T-helper 2 cell treated with Interferon-gamma antibody and Interleukin-4, amounts not matched to agents 5 μg/mL and 100 μg/mL, for 36 hours (primary cell): Measurements from ENCODE around the gene NAA16.

ENCODE experiments used
- DNase-seq: peaks from one replicate; pipeline ENCODE4 v3.0.0; 2021; ENCODE audit warnings: low spot score
- H3K27ac Mint-ChIP-seq: one replicate; pipeline ENCODE4 v1.8.0; 2021; ENCODE audit warnings: mild to moderate bottlenecking, mixed read lengths
- H3K27me3 Mint-ChIP-seq: one replicate; pipeline ENCODE4 v1.8.0; 2021; ENCODE audit warnings: low read depth, mixed read lengths
- H3K36me3 Mint-ChIP-seq: one replicate; pipeline ENCODE4 v1.8.0; 2021; ENCODE audit warnings: low read depth, mixed read lengths
- H3K4me1 Mint-ChIP-seq: one replicate; pipeline ENCODE4 v1.8.0; 2021; ENCODE audit warnings: low read depth, mixed read lengths
- H3K4me3 Mint-ChIP-seq: one replicate; pipeline ENCODE4 v1.8.0; 2022; ENCODE audit warnings: mild to moderate bottlenecking, moderate library complexity, mixed read lengths
- H3K9me3 Mint-ChIP-seq: one replicate; pipeline ENCODE4 v1.8.0; 2021; ENCODE audit warnings: mixed read lengths

Gene NAA16

DNA sequence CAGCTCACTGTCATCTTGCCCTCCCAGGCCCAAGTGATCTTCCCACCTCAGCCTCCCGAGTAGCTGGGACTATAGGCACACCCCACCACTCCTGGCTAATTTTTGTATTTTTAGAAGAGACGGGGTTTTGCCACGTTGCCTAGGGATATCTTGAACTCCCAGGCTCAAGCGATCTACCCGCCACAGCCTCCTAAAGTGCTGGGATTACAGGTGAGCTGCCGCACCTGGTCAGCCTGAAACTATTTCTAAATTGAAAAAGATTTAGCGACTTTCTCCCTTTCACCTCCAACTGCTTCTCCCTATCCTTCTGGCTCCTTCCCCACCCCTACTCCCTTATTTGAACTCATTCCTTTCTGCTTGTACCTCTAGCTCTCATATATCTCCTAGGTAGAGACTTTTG is 19.8 kb upstream of the NAA16 start:
- H3K9me3 Mint-ChIP-seq = peaks cover 11% of the 10 kb centered on the region
- H3K27me3 Mint-ChIP-seq = peaks cover 9% of the 10 kb centered on the region
- H3K36me3 Mint-ChIP-seq = peaks cover 2% of the 10 kb centered on the region
- H3K27ac Mint-ChIP-seq = no peak overlapping the region
- no peak overlapping the region for H3K4me3 Mint-ChIP-seq
- no peak for DNase-seq
- H3K4me1 Mint-ChIP-seq = peaks cover 3% of the 10 kb centered on the region

DNA sequence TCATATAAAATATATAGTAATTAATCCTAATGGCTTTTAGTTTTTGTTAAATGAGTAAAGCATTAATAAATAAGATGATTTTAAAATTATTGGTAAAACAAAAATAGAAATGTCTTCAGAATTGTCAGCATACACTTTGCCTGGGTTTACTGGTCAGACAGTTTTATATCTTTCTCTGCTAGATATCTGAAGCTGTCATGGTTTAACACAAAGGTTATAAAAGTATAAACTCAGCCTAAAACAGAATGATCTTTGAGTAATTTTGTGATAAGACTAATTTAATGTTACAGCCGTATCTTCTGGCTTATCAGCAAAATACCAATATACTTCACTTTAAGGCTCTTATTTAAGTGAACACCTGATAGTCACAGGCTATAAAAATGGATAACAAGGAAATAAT is 17.8 kb upstream of the NAA16 start:
- Mint-ChIP-seq H3K27me3 (peaks cover 15% of the 10 kb centered on the region), H3K4me3 (no peak overlapping the region), H3K4me1 (no peaks in the 10 kb centered on the region), H3K27ac (no peak overlapping the region), H3K9me3 (peaks cover 7% of the 10 kb centered on the region), H3K36me3 (peaks cover 2% of the 10 kb centered on the region)
- DNase-seq = no peak

GRCh38 chr13:41294914-41295313 is 16.2 kb upstream of the NAA16 start:
- Mint-ChIP-seq H3K27me3 (peaks cover 23% of the 10 kb centered on the region), H3K27ac (no peak overlapping the region), H3K4me1 (peaks cover 1% of the 10 kb centered on the region), H3K4me3 (no peak overlapping the region), H3K9me3 (peaks cover 7% of the 10 kb centered on the region), H3K36me3 (no peaks in the 10 kb centered on the region)
- DNase-seq = no peak

- no peak for DNase-seq
- Mint-ChIP-seq H3K27me3 (peaks cover 26% of the 10 kb centered on the region), H3K4me1 (peaks cover 1% of the 10 kb centered on the region), H3K27ac (no peak overlapping the region), H3K36me3 (no peaks in the 10 kb centered on the region), H3K4me3 (no peak overlapping the region), H3K9me3 (peaks cover 7% of the 10 kb centered on the region)
Observed at GRCh38 chr13:41295973-41296372, 15.1 kb upstream of the NAA16 start.

- no peaks in the 10 kb centered on the region for H3K9me3 Mint-ChIP-seq
- H3K4me1 Mint-ChIP-seq = peaks cover 1% of the 10 kb centered on the region
- no peak overlapping the region for H3K4me3 Mint-ChIP-seq
- H3K36me3 Mint-ChIP-seq = no peaks in the 10 kb centered on the region
- DNase-seq = no peak
- no peak overlapping the region for H3K27ac Mint-ChIP-seq
- H3K27me3 Mint-ChIP-seq = peaks cover 26% of the 10 kb centered on the region
Observed at GRCh38 chr13:41296879-41297646, 14.0 kb upstream of the NAA16 start.

GRCh38 chr13:41299316-41300094 is 11.6 kb upstream of the NAA16 start:
- H3K4me1 Mint-ChIP-seq = peaks cover 1% of the 10 kb centered on the region
- peaks cover 26% of the 10 kb centered on the region for H3K27me3 Mint-ChIP-seq
- no peaks in the 10 kb centered on the region for H3K36me3 Mint-ChIP-seq

DNA sequence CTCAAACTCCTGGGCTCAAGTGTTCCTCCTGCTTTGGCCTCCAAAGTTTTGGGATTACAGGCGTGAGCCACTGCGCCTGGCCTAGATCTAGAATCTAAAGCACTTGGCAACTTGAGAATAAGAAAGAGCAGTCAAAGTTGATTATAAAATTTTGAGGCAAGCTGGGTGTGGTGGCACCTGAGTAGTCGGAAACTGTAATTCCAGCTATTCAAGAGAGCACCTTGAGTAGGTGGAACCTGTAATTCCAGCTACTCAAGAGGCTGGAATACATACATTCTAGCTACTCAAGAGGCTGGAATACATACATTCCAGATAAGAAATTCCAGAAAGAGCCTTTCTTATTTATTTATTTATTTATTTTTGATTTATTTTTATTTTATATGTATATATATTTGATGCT is 8.3 kb upstream of the NAA16 start:
- no peaks in the 10 kb centered on the region for H3K9me3 Mint-ChIP-seq
- peaks cover 1% of the 10 kb centered on the region for H3K4me1 Mint-ChIP-seq
- no peak for DNase-seq
- peaks cover 16% of the 10 kb centered on the region for H3K27me3 Mint-ChIP-seq
- H3K4me3 Mint-ChIP-seq = no peak overlapping the region
- H3K36me3 Mint-ChIP-seq = no peaks in the 10 kb centered on the region
- no peak overlapping the region for H3K27ac Mint-ChIP-seq

More at GRCh38 chr13:41299316-41300094, 11.6 kb upstream of the NAA16 start:
- DNase-seq = no peak
- no peak overlapping the region for H3K27ac Mint-ChIP-seq
- no peak overlapping the region for H3K4me3 Mint-ChIP-seq
- H3K9me3 Mint-ChIP-seq = no peaks in the 10 kb centered on the region

- H3K27me3 Mint-ChIP-seq = peaks cover 6% of the 10 kb centered on the region
- H3K36me3 Mint-ChIP-seq = no peaks in the 10 kb centered on the region
- no peaks in the 10 kb centered on the region for H3K9me3 Mint-ChIP-seq
- no peaks in the 10 kb centered on the region for H3K4me1 Mint-ChIP-seq
- no peak for DNase-seq
- H3K4me3 Mint-ChIP-seq = no peak overlapping the region
- no peak overlapping the region for H3K27ac Mint-ChIP-seq
Observed at GRCh38 chr13:41304551-41304950, 6.5 kb upstream of the NAA16 start.

GRCh38 chr13:41306271-41307145 is 4.6 kb upstream of the NAA16 start:
- Mint-ChIP-seq H3K4me3 (no peak overlapping the region), H3K9me3 (no peaks in the 10 kb centered on the region), H3K36me3 (no peaks in the 10 kb centered on the region), H3K4me1 (peaks cover 5% of the 10 kb centered on the region), H3K27me3 (no peaks in the 10 kb centered on the region), H3K27ac (no peak overlapping the region)
- no peak for DNase-seq

- Mint-ChIP-seq H3K27me3 (no peaks in the 10 kb centered on the region), H3K4me3 (no peak overlapping the region), H3K36me3 (peaks cover 1% of the 10 kb centered on the region), H3K4me1 (peaks cover 7% of the 10 kb centered on the region), H3K27ac (no peak overlapping the region), H3K9me3 (no peaks in the 10 kb centered on the region)
- DNase-seq = no peak
Observed at GRCh38 chr13:41307884-41308640, 3.0 kb upstream of the NAA16 start.

DNA sequence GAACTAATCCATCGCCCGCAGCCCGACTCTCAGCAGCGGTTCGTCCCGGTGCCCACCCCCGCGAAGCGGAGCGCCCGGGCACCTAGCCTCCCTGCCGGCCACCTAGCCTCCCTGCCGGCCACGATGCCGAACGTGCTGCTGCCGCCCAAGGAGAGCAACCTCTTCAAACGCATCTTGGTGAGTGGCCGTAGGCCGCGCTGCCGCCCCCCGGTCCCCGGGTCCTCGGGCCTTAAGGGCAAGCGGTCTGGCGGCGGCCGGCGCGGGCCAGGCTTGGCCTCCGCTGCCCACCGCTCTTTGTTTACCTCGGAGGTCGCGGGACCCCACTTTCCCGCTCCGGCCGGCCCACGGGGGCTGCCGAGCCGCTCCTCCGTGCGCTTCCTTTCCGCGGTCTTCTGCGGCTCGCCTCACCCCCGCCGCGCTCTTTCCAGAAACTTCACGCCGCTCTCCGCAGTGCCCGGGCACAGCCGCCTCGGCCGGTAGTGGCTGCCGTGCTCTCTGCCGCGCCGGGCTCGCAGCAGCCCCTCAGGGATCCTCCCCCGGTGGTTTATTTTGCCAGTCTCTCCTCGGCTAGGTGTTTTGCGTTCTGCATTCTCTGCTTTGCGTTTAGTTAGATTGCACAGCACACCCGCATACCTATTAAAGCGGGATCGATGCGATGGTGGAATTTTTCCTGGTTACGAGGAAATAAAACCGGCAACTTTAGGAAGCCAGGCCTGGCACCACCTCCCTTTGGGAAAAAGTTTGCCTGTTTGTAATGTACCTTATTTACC is 524 bp downstream of the NAA16 start:
- Mint-ChIP-seq H3K9me3 (no peaks in the 10 kb centered on the region), H3K27ac (peak overlapping the region; percentile 92), H3K36me3 (peaks cover 1% of the 10 kb centered on the region), H3K4me1 (peaks cover 28% of the 10 kb centered on the region), H3K27me3 (no peaks in the 10 kb centered on the region), H3K4me3 (peak overlapping the region; percentile 95)
- DNase-seq = peak; percentile 45

DNA sequence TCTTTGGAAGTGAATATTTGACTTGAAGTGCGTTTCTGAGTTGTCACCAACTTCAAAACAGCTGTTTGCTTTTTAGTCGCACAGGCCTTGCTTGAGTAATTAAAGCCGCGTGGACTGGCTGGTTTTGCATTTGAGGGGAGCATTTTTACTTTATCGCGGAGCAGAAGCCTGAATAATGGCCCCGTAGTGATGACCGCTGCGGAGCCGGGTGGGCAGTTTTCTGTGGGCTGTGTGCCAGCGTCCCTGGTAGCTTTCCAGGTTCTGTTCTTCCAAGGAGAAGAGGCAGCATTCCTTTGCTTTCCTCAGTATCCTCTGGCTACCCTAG is 1.1 kb downstream of the NAA16 start:
- Mint-ChIP-seq H3K27me3 (no peaks in the 10 kb centered on the region), H3K27ac (peak overlapping the region; percentile 90), H3K4me1 (peaks cover 31% of the 10 kb centered on the region), H3K36me3 (peaks cover 4% of the 10 kb centered on the region), H3K9me3 (no peaks in the 10 kb centered on the region), H3K4me3 (peak overlapping the region; percentile 95)
- DNase-seq = no peak

GRCh38 chr13:41313117-41313516 is 2.0 kb downstream of the NAA16 start:
- Mint-ChIP-seq H3K4me3 (peak overlapping the region; percentile 95), H3K27me3 (no peaks in the 10 kb centered on the region), H3K36me3 (peaks cover 12% of the 10 kb centered on the region), H3K4me1 (peaks cover 33% of the 10 kb centered on the region), H3K27ac (no peak overlapping the region), H3K9me3 (no peaks in the 10 kb centered on the region)
- no peak for DNase-seq
